ENCODE data around the gene RNF40. TPM values are rescaled to one million over a fixed set of nuclear protein-coding genes. Genes with fewer than 3 reads are reported as not detected.
A peak's percentile ranks its signal among the peaks of the same experiment; 100 is the strongest.

The RNF40 gene
- total and polyA plus RNA-seq, 8 donors, result 17.5 to 155 (median 54.5) TPM

GRCh38 chr16:30737794-30738648, 24.1 kb upstream of the RNF40 start:
- H3K4me3 ChIP-seq, result no peak overlapping the region
- peaks cover 67 to 85% (median 77%) of the 10 kb centered on the region in 4 donors for H3K36me3 ChIP-seq
- peaks cover 28 to 40% (median 31%) of the 10 kb centered on the region in 4 donors for H3K4me1 ChIP-seq
- H3K27me3 ChIP-seq, result no peaks in the 10 kb centered on the region
- DNase-seq, result no peak
- 87 to 94% (median 91%) methylated on average over 22 to 25 of the region's 25 CpGs for WGBS, 5 donors
- H3K9me3 ChIP-seq, result no peaks in the 10 kb centered on the region
- peak overlapping the region in 1 of 5 donors; percentile 86 for H3K27ac ChIP-seq
- TF ChIP-seq EP300 (IDR thresholded peaks at IDR 0.05) (no peak), POLR2A (IDR thresholded peaks at IDR 0.05) (no peak), CTCF (IDR thresholded peaks at IDR 0.05) (no peak), POLR2AphosphoS5 (IDR thresholded peaks at IDR 0.05) (no peak)
- intact Hi-C loops (cut with DNase I; ENCODE audit: low total_unique reads), result no loop called here

- Histone ChIP-seq H3K4me3 (no peak overlapping the region), H3K9me3 (no peaks in the 10 kb centered on the region), H3K4me1 (peaks cover 28 to 49% (median 31%) of the 10 kb centered on the region in 4 donors), H3K27ac (peak overlapping the region; percentile 34 to 89 (median 83)), H3K27me3 (no peaks in the 10 kb centered on the region), H3K36me3 (peaks cover 61 to 85% (median 76%) of the 10 kb centered on the region in 4 donors)
- 86 to 89% (median 87%) methylated on average over 28 to 37 of the region's 37 CpGs for WGBS, 5 donors
- intact Hi-C loops (cut with DNase I; ENCODE audit: low total_unique reads), result no loop called here
- TF ChIP-seq POLR2A (IDR thresholded peaks at IDR 0.05) (no peak), POLR2AphosphoS5 (IDR thresholded peaks at IDR 0.05) (no peak), CTCF (IDR thresholded peaks at IDR 0.05) (no peak), EP300 (IDR thresholded peaks at IDR 0.05) (no peak)
- no peak for DNase-seq
These were observed 22.9 kb upstream of the RNF40 start for GRCh38 chr16:30738984-30739951.

- peak; percentile 95 to 96 for DNase-seq
- peak overlapping the region in 1 of 4 donors; percentile 14 for H3K4me3 ChIP-seq
These were observed 21.5 kb upstream of the RNF40 start for GRCh38 chr16:30740364-30741251.

More at GRCh38 chr16:30740364-30741251, 21.5 kb upstream of the RNF40 start:
- no peaks in the 10 kb centered on the region for H3K27me3 ChIP-seq
- WGBS, 5 donors, result 17 to 47% (median 28%) methylated on average over 8 of the region's 8 CpGs
- peaks cover 28 to 55% (median 31%) of the 10 kb centered on the region in 4 donors for H3K4me1 ChIP-seq
- H3K36me3 ChIP-seq, result peaks cover 54 to 85% (median 74%) of the 10 kb centered on the region in 4 donors
- H3K27ac ChIP-seq, result peak overlapping the region; percentile 81 to 89 (median 83)
- intact Hi-C loops (cut with DNase I; ENCODE audit: low total_unique reads), result no loop called here
- H3K9me3 ChIP-seq, result no peaks in the 10 kb centered on the region
- no peak for TF ChIP-seq CTCF (IDR thresholded peaks at IDR 0.05)
- TF ChIP-seq POLR2AphosphoS5 (IDR thresholded peaks at IDR 0.05), result peak in 2 of 3 donors; percentile 51 to 89
- no peak for TF ChIP-seq EP300 (IDR thresholded peaks at IDR 0.05)
